K562 (cell line): ENCODE data around the gene FKBP2. TPM values are rescaled to one million over a fixed set of nuclear protein-coding genes. Genes with fewer than 3 reads are reported as not detected.
A peak's percentile ranks its signal among the peaks of the same experiment; 100 is the strongest.

Experiments used
- ASH1L ChIP-seq: fragments of 450-650 bp; IDR thresholded peaks from 2 replicates; pipeline ENCODE4 v1.6.1; 2018; ENCODE audit warnings: borderline replicate concordance, mild to moderate bottlenecking, low read depth; ENCODE audit not compliant: partially characterized antibody
- CCAR2 ChIP-seq: fragments of 200-400 bp; formaldehyde crosslinking; IDR thresholded peaks from 2 replicates; pipeline ENCODE4 v1.6.1; 2017; ENCODE audit warnings: mild to moderate bottlenecking, low read depth, low read length
- CREB3L1 ChIP-seq: fragments of 450-650 bp; IDR thresholded peaks from 2 replicates; pipeline ENCODE4 v1.6.1; 2014; ENCODE audit warnings: low read depth, mild to moderate bottlenecking, moderate library complexity, borderline replicate concordance
- CTBP1 ChIP-seq: fragments of 450-650 bp; IDR thresholded peaks from 2 replicates; pipeline ENCODE4 v1.6.1; 2016; ENCODE audit warnings: borderline replicate concordance
- FOSL1 ChIP-seq: fragments of 200-800 bp; sonication (Bioruptor generic); conservative IDR thresholded peaks from 2 replicates; pipeline ENCODE4 v1.6.1; 2016; ENCODE audit warnings: missing genetic modification characterization, missing compliant biosample characterization
- FOXJ3 ChIP-seq: sonication (generic); formaldehyde crosslinking; IDR thresholded peaks from 2 replicates; pipeline ENCODE4 v1.4.0; 2020; ENCODE audit warnings: mild to moderate bottlenecking, missing genetic modification reagents
- HNRNPLL ChIP-seq: fragments of 200-400 bp; formaldehyde crosslinking; IDR thresholded peaks from 2 replicates; pipeline ENCODE4 v1.6.1; 2017; ENCODE audit warnings: low read length, low read depth, mild to moderate bottlenecking; ENCODE audit not compliant: poor library complexity, severe bottlenecking
- HSF4 ChIP-seq: fragments of 250-450 bp; sonication (Bioruptor Pico); IDR thresholded peaks from 2 replicates; pipeline ENCODE4 v2.1.2; 2022; ENCODE audit warnings: mild to moderate bottlenecking, moderate library complexity, borderline replicate concordance
- MYC ChIP-seq, 2 experiments: fragments of 250-450 bp in 1 of 2; sonication (Bioruptor Pico) in 1 of 2; IDR thresholded peaks; 2 replicates each; pipeline versions ENCODE4 v1.5.1 to v1.6.1; 2012 to 2021; ENCODE audit warnings: low read depth in 2 of 2, borderline replicate concordance in 1 of 2, improper control_type of control experiment in 1 of 2, low read length in 1 of 2, mild to moderate bottlenecking in 1 of 2, moderate library complexity in 1 of 2
- NCOA1 ChIP-seq: fragments of 450-650 bp; IDR thresholded peaks from 2 replicates; pipeline ENCODE4 v1.6.1; 2016; ENCODE audit warnings: low read depth
- RBM22 ChIP-seq: fragments of 200-400 bp; formaldehyde crosslinking; IDR thresholded peaks from 2 replicates; pipeline ENCODE4 v1.6.1; 2018; ENCODE audit warnings: low read length, low read depth; ENCODE audit not compliant: poor library complexity, severe bottlenecking
- RFX1 ChIP-seq: fragments of 450-650 bp; IDR thresholded peaks from 2 replicates; pipeline ENCODE4 v1.6.1; 2016; ENCODE audit warnings: mild to moderate bottlenecking, moderate library complexity
- SMARCB1 ChIP-seq: IDR thresholded peaks from 2 replicates; pipeline ENCODE4 v1.6.1; 2011; ENCODE audit warnings: improper control_type of control experiment, low read depth; ENCODE audit not compliant: insufficient read length
- THRB ChIP-seq: fragments of 450-650 bp; formaldehyde crosslinking; conservative IDR thresholded peaks from 2 replicates; pipeline ENCODE4 v1.4.0; 2022; ENCODE audit warnings: mild to moderate bottlenecking, missing genetic modification characterization
- UBTF ChIP-seq, 2 experiments: IDR thresholded peaks; 2 replicates each; pipeline ENCODE4 v1.6.1; 2012; ENCODE audit warnings: improper control_type of control experiment in 2 of 2, low read depth in 2 of 2, low read length in 2 of 2, borderline replicate concordance in 1 of 2
- ZNF280B ChIP-seq: fragments of 250-450 bp; sonication (Bioruptor Pico); IDR thresholded peaks from 2 replicates; pipeline ENCODE4 v1.5.1; 2021; ENCODE audit warnings: mild to moderate bottlenecking
- ZNF717 ChIP-seq: fragments of 250-450 bp; sonication (Bioruptor Pico); IDR thresholded peaks from 2 replicates; pipeline ENCODE4 v1.5.0; 2021
- ZNF77 ChIP-seq: fragments of 250-450 bp; sonication (Bioruptor Pico); IDR thresholded peaks from 2 replicates; pipeline ENCODE4 v1.5.0; 2020
- polyA plus RNA-seq, 8 experiments: library from polyadenylated mRNA; depleted of rRNA in 4 of 8; stranded (reverse) in 5 of 8; unstranded in 3 of 8; fragments of >200 nt; fragmentation: Nextera tagmentation in 2 of 8; fragmentation: Illumina TruSeq in 1 of 8; extraction: Ambion mirVana in 2 of 8; extraction: Trizol in 1 of 8; gene quantifications; 2 replicates each; pipeline versions ENCODE4 v1.2.1 to v1.2.3, GENCODE V29; 2011 to 2014; ENCODE audit warnings: inconsistent platforms in 1 of 8, missing spikeins in 1 of 8
- total RNA-seq, 7 experiments: library from RNA; depleted of rRNA in 6 of 7; stranded (reverse); fragments of >200 nt in 6 of 7; fragmentation: Illumina TruSeq in 2 of 7; extraction: Trizol in 2 of 7; gene quantifications; 2 replicates each; pipeline versions ENCODE4 v1.2.1 to v1.2.3, GENCODE V29; 2011 to 2021; ENCODE audit warnings: low replicate concordance in 1 of 7

The FKBP2 gene
- total and polyA plus RNA-seq, 9 of the 15 experiments (the other 6 are each of a cell fraction or from before 2014, with no cell fraction given): 3.5 to 151 (median 58.1) TPM

GRCh38 chr11:64241491-64242374, 838 bp downstream of the FKBP2 start (continued):
- no peak for TF ChIP-seq ZNF280B
- TF ChIP-seq CCAR2: no peak
- peak; percentile 34 for TF ChIP-seq SMARCB1
- TF ChIP-seq HNRNPLL: peak; percentile 74
- no peak for TF ChIP-seq CTBP1
- 0 out of 2 replicates have a peak, but pooled peaks have one; percentile 4 for TF ChIP-seq CREB3L1
- no peak for TF ChIP-seq UBTF (IDR thresholded peaks at IDR 0.05; ENCODE audit: borderline replicate concordance in 1 of 2, low read depth in 2 of 2, low read length in 2 of 2)
- peak; percentile 79 for TF ChIP-seq NCOA1
- no peak for TF ChIP-seq ASH1L
- TF ChIP-seq MYC (IDR thresholded peaks at IDR 0.05; ENCODE audit: low read depth, low read length): no peak
- peak; percentile 76; the same call in 1 of the 2 replicates for TF ChIP-seq MYC (CRISPR knock-in tag; IDR thresholded peaks at IDR 0.05; ENCODE audit: borderline replicate concordance, low read depth)
- TF ChIP-seq THRB (CRISPR knock-in tag): no peak; the same call in 1 of the 2 replicates
- TF ChIP-seq ZNF717: no peak
- TF ChIP-seq FOSL1 (tag): no peak; the same call in 1 of the 2 replicates
- no peak for TF ChIP-seq HSF4 (CRISPR knock-in tag)
- TF ChIP-seq RFX1: no peak
- TF ChIP-seq ZNF77 (CRISPR knock-in tag): no peak
- peak; percentile 82 for TF ChIP-seq RBM22
- TF ChIP-seq FOXJ3 (CRISPR knock-in tag): no peak
